ENCODE results near the gene SH3TC1.

Gene SH3TC1

GRCh38 chr4:8198906-8199593 lies at the start of gene SH3TC1:
Gene SH3TC1, plus strand, starts transcription at chr4:8199290. Its CDS starts 5,905 bp downstream, at chr4:8205195.
- DNase-seq = peak in 45 of 56 donors; percentile 13 to 77 (median 49)

GRCh38 chr4:8149664-8150063 lies 49.4 kb upstream of the SH3TC1 start:
- DNase-seq = no peak

- peak in 29 of 56 donors; percentile 11 to 77 (median 37) for DNase-seq
These were observed 48.7 kb upstream of the SH3TC1 start for GRCh38 chr4:8150152-8151090.

- no peak for DNase-seq
These were observed 47.9 kb upstream of the SH3TC1 start for GRCh38 chr4:8151165-8151650.

- DNase-seq = no peak
These were observed 46.8 kb upstream of the SH3TC1 start for GRCh38 chr4:8152090-8152864.

- peak in 1 of 56 donors; percentile 14 for DNase-seq
These were observed 46.2 kb upstream of the SH3TC1 start for GRCh38 chr4:8152865-8153257.

GRCh38 chr4:8153441-8153840 lies 45.6 kb upstream of the SH3TC1 start:
- no peak for DNase-seq

GRCh38 chr4:8155048-8155447 lies 44.0 kb upstream of the SH3TC1 start:
- no peak for DNase-seq

GRCh38 chr4:8155660-8156421 lies 43.2 kb upstream of the SH3TC1 start:
- no peak for DNase-seq

- DNase-seq = no peak
These were observed 42.5 kb upstream of the SH3TC1 start for GRCh38 chr4:8156617-8157016.

GRCh38 chr4:8157496-8157895 lies 41.6 kb upstream of the SH3TC1 start:
- DNase-seq = peak in 1 of 56 donors; percentile 20

GRCh38 chr4:8157944-8158709 lies 41.0 kb upstream of the SH3TC1 start:
- peak in 2 of 56 donors; percentile 20 to 57 for DNase-seq

GRCh38 chr4:8158710-8159536 lies 40.2 kb upstream of the SH3TC1 start, which contains the start of gene ABLIM2:
Gene ABLIM2, minus strand, starts transcription at chr4:8158813. Its CDS starts 124 bp downstream, at chr4:8158689.
- DNase-seq = peak; percentile 87 to 99 (median 97)

- peak in 1 of 56 donors; percentile 39 for DNase-seq
These were observed 39.4 kb upstream of the SH3TC1 start for GRCh38 chr4:8159537-8160232.

GRCh38 chr4:8160233-8160560 lies 38.9 kb upstream of the SH3TC1 start:
- no peak for DNase-seq

- no peak for DNase-seq
These were observed 38.5 kb upstream of the SH3TC1 start for GRCh38 chr4:8160572-8160971.

- DNase-seq = no peak
These were observed 36.5 kb upstream of the SH3TC1 start for GRCh38 chr4:8162625-8163024.

- DNase-seq = no peak
These were observed 36.1 kb upstream of the SH3TC1 start for GRCh38 chr4:8163026-8163425.

All from nucleus accumbens (tissue), 56 donors.